Measurements from ENCODE around the gene ADAMTS9.

ADAMTS9 gene

GRCh38 chr3:64668582-64669510 lies 19.0 kb downstream of the ADAMTS9 start:
- H3K27ac ChIP-seq (ENCODE audit: low read depth, low read length): no peak overlapping the region
- H3K9me3 ChIP-seq (ENCODE audit: control insufficient read depth, insufficient read depth, low read length): no peaks in the 10 kb centered on the region
- no peak overlapping the region for H3K4me3 ChIP-seq (ENCODE audit: low read depth, low read length)
- no peaks in the 10 kb centered on the region for H3K36me3 ChIP-seq (ENCODE audit: control insufficient read depth, insufficient read depth, low read length)
- no peaks in the 10 kb centered on the region for H3K27me3 ChIP-seq (ENCODE audit: control insufficient read depth, insufficient read depth, low read length)
- H3K4me1 ChIP-seq (ENCODE audit: control insufficient read depth, insufficient read depth, low read length): no peaks in the 10 kb centered on the region; the same call in 1 of the 2 replicates
- H3K9ac ChIP-seq (ENCODE audit: low read depth, low read length): no peak overlapping the region

- H3K9ac ChIP-seq (ENCODE audit: low read depth, low read length): no peak overlapping the region
- no peaks in the 10 kb centered on the region for H3K36me3 ChIP-seq (ENCODE audit: control insufficient read depth, insufficient read depth, low read length)
- H3K27me3 ChIP-seq (ENCODE audit: control insufficient read depth, insufficient read depth, low read length): no peaks in the 10 kb centered on the region
- no peak overlapping the region for H3K4me3 ChIP-seq (ENCODE audit: low read depth, low read length)
- no peak overlapping the region for H3K27ac ChIP-seq (ENCODE audit: low read depth, low read length)
- H3K4me1 ChIP-seq (ENCODE audit: control insufficient read depth, insufficient read depth, low read length): no peaks in the 10 kb centered on the region; the same call in 1 of the 2 replicates
- no peaks in the 10 kb centered on the region for H3K9me3 ChIP-seq (ENCODE audit: control insufficient read depth, insufficient read depth, low read length)
These were observed 19.8 kb downstream of the ADAMTS9 start for GRCh38 chr3:64667887-64668581.

- Histone ChIP-seq H3K27ac (ENCODE audit: low read depth, low read length) (no peak overlapping the region), H3K4me3 (ENCODE audit: low read depth, low read length) (no peak overlapping the region)
These were observed 20.7 kb downstream of the ADAMTS9 start for GRCh38 chr3:64667138-64667537.

GRCh38 chr3:64666171-64666588 lies 21.6 kb downstream of the ADAMTS9 start:
- H3K9me3 ChIP-seq (ENCODE audit: control insufficient read depth, insufficient read depth, low read length): no peaks in the 10 kb centered on the region
- no peak overlapping the region for H3K4me3 ChIP-seq (ENCODE audit: low read depth, low read length)
- H3K27ac ChIP-seq (ENCODE audit: low read depth, low read length): no peak overlapping the region
- no peaks in the 10 kb centered on the region; the same call in 1 of the 2 replicates for H3K4me1 ChIP-seq (ENCODE audit: control insufficient read depth, insufficient read depth, low read length)
- H3K9ac ChIP-seq (ENCODE audit: low read depth, low read length): no peak overlapping the region
- no peaks in the 10 kb centered on the region for H3K36me3 ChIP-seq (ENCODE audit: control insufficient read depth, insufficient read depth, low read length)
- no peaks in the 10 kb centered on the region for H3K27me3 ChIP-seq (ENCODE audit: control insufficient read depth, insufficient read depth, low read length)

More at GRCh38 chr3:64667138-64667537, 20.7 kb downstream of the ADAMTS9 start:
- Histone ChIP-seq H3K27me3 (ENCODE audit: control insufficient read depth, insufficient read depth, low read length) (no peaks in the 10 kb centered on the region), H3K9me3 (ENCODE audit: control insufficient read depth, insufficient read depth, low read length) (no peaks in the 10 kb centered on the region), H3K9ac (ENCODE audit: low read depth, low read length) (no peak overlapping the region), H3K4me1 (ENCODE audit: control insufficient read depth, insufficient read depth, low read length) (no peaks in the 10 kb centered on the region; the same call in 1 of the 2 replicates), H3K36me3 (ENCODE audit: control insufficient read depth, insufficient read depth, low read length) (no peaks in the 10 kb centered on the region)

- no peak overlapping the region for H3K9ac ChIP-seq (ENCODE audit: low read depth, low read length)
- no peaks in the 10 kb centered on the region for H3K27me3 ChIP-seq (ENCODE audit: control insufficient read depth, insufficient read depth, low read length)
- no peaks in the 10 kb centered on the region for H3K9me3 ChIP-seq (ENCODE audit: control insufficient read depth, insufficient read depth, low read length)
- H3K27ac ChIP-seq (ENCODE audit: low read depth, low read length): no peak overlapping the region
- H3K4me1 ChIP-seq (ENCODE audit: control insufficient read depth, insufficient read depth, low read length): no peaks in the 10 kb centered on the region; the same call in 1 of the 2 replicates
- H3K36me3 ChIP-seq (ENCODE audit: control insufficient read depth, insufficient read depth, low read length): no peaks in the 10 kb centered on the region
- no peak overlapping the region for H3K4me3 ChIP-seq (ENCODE audit: low read depth, low read length)
These were observed 23.4 kb downstream of the ADAMTS9 start for GRCh38 chr3:64664397-64664796.

GRCh38 chr3:64659617-64659978 lies 28.2 kb downstream of the ADAMTS9 start:
- H3K27me3 ChIP-seq (ENCODE audit: control insufficient read depth, insufficient read depth, low read length): no peaks in the 10 kb centered on the region
- H3K9ac ChIP-seq (ENCODE audit: low read depth, low read length): no peak overlapping the region
- H3K4me3 ChIP-seq (ENCODE audit: low read depth, low read length): no peak overlapping the region
- H3K27ac ChIP-seq (ENCODE audit: low read depth, low read length): no peak overlapping the region
- no peaks in the 10 kb centered on the region for H3K36me3 ChIP-seq (ENCODE audit: control insufficient read depth, insufficient read depth, low read length)
- H3K9me3 ChIP-seq (ENCODE audit: control insufficient read depth, insufficient read depth, low read length): no peaks in the 10 kb centered on the region
- H3K4me1 ChIP-seq (ENCODE audit: control insufficient read depth, insufficient read depth, low read length): 0 out of 2 replicates have a peak, but pooled peaks cover 6% of the 10 kb centered on the region

GRCh38 chr3:64658001-64658400 lies 29.8 kb downstream of the ADAMTS9 start:
- no peaks in the 10 kb centered on the region for H3K9me3 ChIP-seq (ENCODE audit: control insufficient read depth, insufficient read depth, low read length)
- no peak overlapping the region for H3K4me3 ChIP-seq (ENCODE audit: low read depth, low read length)
- H3K27me3 ChIP-seq (ENCODE audit: control insufficient read depth, insufficient read depth, low read length): no peaks in the 10 kb centered on the region
- no peak overlapping the region for H3K27ac ChIP-seq (ENCODE audit: low read depth, low read length)
- H3K9ac ChIP-seq (ENCODE audit: low read depth, low read length): no peak overlapping the region
- H3K36me3 ChIP-seq (ENCODE audit: control insufficient read depth, insufficient read depth, low read length): no peaks in the 10 kb centered on the region
- H3K4me1 ChIP-seq (ENCODE audit: control insufficient read depth, insufficient read depth, low read length): 0 out of 2 replicates have a peak, but pooled peaks cover 6% of the 10 kb centered on the region

- H3K27me3 ChIP-seq (ENCODE audit: control insufficient read depth, insufficient read depth, low read length): no peaks in the 10 kb centered on the region
- no peak overlapping the region for H3K4me3 ChIP-seq (ENCODE audit: low read depth, low read length)
- H3K9me3 ChIP-seq (ENCODE audit: control insufficient read depth, insufficient read depth, low read length): no peaks in the 10 kb centered on the region
- H3K9ac ChIP-seq (ENCODE audit: low read depth, low read length): no peak overlapping the region
- no peak overlapping the region for H3K27ac ChIP-seq (ENCODE audit: low read depth, low read length)
- no peaks in the 10 kb centered on the region for H3K36me3 ChIP-seq (ENCODE audit: control insufficient read depth, insufficient read depth, low read length)
- H3K4me1 ChIP-seq (ENCODE audit: control insufficient read depth, insufficient read depth, low read length): peaks cover 8% of the 10 kb centered on the region; the same call in 1 of the 2 replicates
These were observed 31.3 kb downstream of the ADAMTS9 start for GRCh38 chr3:64656544-64656943.

- peaks cover 21% of the 10 kb centered on the region for H3K4me1 ChIP-seq (ENCODE audit: control insufficient read depth, insufficient read depth, low read length)
- no peak overlapping the region for H3K9ac ChIP-seq (ENCODE audit: low read depth, low read length)
- H3K4me3 ChIP-seq (ENCODE audit: low read depth, low read length): no peak overlapping the region
- H3K27ac ChIP-seq (ENCODE audit: low read depth, low read length): no peak overlapping the region
- no peaks in the 10 kb centered on the region for H3K9me3 ChIP-seq (ENCODE audit: control insufficient read depth, insufficient read depth, low read length)
- H3K36me3 ChIP-seq (ENCODE audit: control insufficient read depth, insufficient read depth, low read length): no peaks in the 10 kb centered on the region
- H3K27me3 ChIP-seq (ENCODE audit: control insufficient read depth, insufficient read depth, low read length): no peaks in the 10 kb centered on the region
These were observed 32.6 kb downstream of the ADAMTS9 start for GRCh38 chr3:64655160-64655559.

GRCh38 chr3:64654013-64654412 lies 33.8 kb downstream of the ADAMTS9 start:
- Histone ChIP-seq H3K27ac (ENCODE audit: low read depth, low read length) (no peak overlapping the region), H3K9ac (ENCODE audit: low read depth, low read length) (no peak overlapping the region), H3K9me3 (ENCODE audit: control insufficient read depth, insufficient read depth, low read length) (no peaks in the 10 kb centered on the region), H3K4me1 (ENCODE audit: control insufficient read depth, insufficient read depth, low read length) (peaks cover 24% of the 10 kb centered on the region), H3K36me3 (ENCODE audit: control insufficient read depth, insufficient read depth, low read length) (no peaks in the 10 kb centered on the region), H3K4me3 (ENCODE audit: low read depth, low read length) (no peak overlapping the region), H3K27me3 (ENCODE audit: control insufficient read depth, insufficient read depth, low read length) (no peaks in the 10 kb centered on the region)

GRCh38 chr3:64653101-64653500 lies 34.7 kb downstream of the ADAMTS9 start:
- Histone ChIP-seq H3K27ac (ENCODE audit: low read depth, low read length) (no peak overlapping the region), H3K9ac (ENCODE audit: low read depth, low read length) (no peak overlapping the region), H3K27me3 (ENCODE audit: control insufficient read depth, insufficient read depth, low read length) (no peaks in the 10 kb centered on the region), H3K4me1 (ENCODE audit: control insufficient read depth, insufficient read depth, low read length) (peaks cover 21% of the 10 kb centered on the region), H3K9me3 (ENCODE audit: control insufficient read depth, insufficient read depth, low read length) (no peaks in the 10 kb centered on the region), H3K4me3 (ENCODE audit: low read depth, low read length) (no peak overlapping the region), H3K36me3 (ENCODE audit: control insufficient read depth, insufficient read depth, low read length) (no peaks in the 10 kb centered on the region)
